Astrocyte of the cerebellum (primary cell): Measurements from ENCODE around the gene LEFTY1.

ENCODE experiments used
- DNase-seq: peaks from one replicate; pipeline ENCODE4 v3.0.0-alpha.2; 2011; ENCODE audit warnings: low read depth
- H3K4me3 ChIP-seq: 2 replicates; pipeline ENCODE4 v1.5.1; 2011; ENCODE audit warnings: mild to moderate bottlenecking, low read depth, low read length, moderate library complexity
- in situ Hi-C: cut with HindIII; loops from 2 replicates; pipeline ENCODE4 v1.10.0; 2017; ENCODE audit warnings: low sequenced_read_pairs
- TF ChIP-seq, protein P1 (sequence below): IDR thresholded peaks from 2 replicates; pipeline ENCODE4 v1.5.1; 2012; ENCODE audit warnings: low read length, low read depth, moderate library complexity, mild to moderate bottlenecking; ENCODE audit errors: missing control alignments

LEFTY1 gene

DNA sequence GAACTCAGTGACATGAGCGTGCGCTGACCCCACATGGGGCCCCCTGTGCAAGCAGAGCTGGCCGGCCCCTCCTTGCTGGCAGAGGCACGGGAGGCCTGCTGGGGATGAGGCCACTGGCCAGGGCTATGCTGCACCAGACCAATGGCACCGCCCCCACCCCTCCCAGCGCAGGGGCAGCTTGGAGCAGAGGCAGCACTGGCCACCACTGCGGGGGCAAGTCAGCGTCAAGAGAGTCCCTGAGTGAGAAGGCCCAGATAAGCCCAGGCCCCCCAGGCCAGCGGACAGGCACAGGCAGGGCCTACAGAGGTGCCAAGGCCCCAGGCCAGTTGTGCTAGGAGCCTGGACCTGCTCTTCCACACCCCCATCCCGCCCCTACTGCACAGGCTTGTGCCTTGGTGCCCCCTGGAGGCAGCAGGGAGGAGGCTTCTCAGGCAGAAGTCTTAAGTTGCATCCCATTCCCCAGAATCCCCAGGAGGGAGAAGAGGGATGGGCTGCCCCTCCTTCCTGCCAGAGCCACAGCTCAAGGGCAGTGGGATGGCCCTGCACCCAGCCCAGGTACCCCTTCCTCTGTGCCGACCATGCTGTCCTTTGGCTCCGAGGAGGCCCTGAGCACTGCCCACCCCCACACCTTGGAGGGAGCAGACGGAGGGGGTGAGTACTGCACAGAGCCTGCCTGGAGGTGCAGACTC is 43.2 kb downstream of the LEFTY1 start:
- in situ Hi-C loops: no loop called here
- TF ChIP-seq, protein P1, sequence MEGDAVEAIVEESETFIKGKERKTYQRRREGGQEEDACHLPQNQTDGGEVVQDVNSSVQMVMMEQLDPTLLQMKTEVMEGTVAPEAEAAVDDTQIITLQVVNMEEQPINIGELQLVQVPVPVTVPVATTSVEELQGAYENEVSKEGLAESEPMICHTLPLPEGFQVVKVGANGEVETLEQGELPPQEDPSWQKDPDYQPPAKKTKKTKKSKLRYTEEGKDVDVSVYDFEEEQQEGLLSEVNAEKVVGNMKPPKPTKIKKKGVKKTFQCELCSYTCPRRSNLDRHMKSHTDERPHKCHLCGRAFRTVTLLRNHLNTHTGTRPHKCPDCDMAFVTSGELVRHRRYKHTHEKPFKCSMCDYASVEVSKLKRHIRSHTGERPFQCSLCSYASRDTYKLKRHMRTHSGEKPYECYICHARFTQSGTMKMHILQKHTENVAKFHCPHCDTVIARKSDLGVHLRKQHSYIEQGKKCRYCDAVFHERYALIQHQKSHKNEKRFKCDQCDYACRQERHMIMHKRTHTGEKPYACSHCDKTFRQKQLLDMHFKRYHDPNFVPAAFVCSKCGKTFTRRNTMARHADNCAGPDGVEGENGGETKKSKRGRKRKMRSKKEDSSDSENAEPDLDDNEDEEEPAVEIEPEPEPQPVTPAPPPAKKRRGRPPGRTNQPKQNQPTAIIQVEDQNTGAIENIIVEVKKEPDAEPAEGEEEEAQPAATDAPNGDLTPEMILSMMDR: peak; percentile 86
- DNase-seq: peak; percentile 66
- no peak overlapping the region for H3K4me3 ChIP-seq

DNA sequence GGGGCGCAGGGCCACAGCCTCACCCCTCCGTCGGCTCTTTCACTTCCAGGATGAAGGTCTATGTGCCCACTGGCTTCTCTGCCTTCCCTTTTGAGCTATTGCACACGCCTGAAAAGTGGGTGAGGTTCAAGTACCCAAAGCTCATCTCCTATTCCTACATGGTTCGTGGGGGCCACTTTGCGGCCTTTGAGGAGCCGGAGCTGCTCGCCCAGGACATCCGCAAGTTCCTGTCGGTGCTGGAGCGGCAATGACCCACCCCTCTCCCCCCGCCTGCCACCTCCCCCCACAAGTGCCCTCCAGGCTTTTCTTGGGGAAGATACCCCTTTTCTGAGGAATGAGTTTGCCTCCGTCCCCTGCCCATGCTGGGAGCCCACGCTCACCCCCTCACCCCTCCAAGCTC is 43.8 kb downstream of the LEFTY1 start:
- TF ChIP-seq, protein P1: no peak
- DNase-seq: no peak
- in situ Hi-C loops: no loop called here
- H3K4me3 ChIP-seq: no peak overlapping the region

DNA sequence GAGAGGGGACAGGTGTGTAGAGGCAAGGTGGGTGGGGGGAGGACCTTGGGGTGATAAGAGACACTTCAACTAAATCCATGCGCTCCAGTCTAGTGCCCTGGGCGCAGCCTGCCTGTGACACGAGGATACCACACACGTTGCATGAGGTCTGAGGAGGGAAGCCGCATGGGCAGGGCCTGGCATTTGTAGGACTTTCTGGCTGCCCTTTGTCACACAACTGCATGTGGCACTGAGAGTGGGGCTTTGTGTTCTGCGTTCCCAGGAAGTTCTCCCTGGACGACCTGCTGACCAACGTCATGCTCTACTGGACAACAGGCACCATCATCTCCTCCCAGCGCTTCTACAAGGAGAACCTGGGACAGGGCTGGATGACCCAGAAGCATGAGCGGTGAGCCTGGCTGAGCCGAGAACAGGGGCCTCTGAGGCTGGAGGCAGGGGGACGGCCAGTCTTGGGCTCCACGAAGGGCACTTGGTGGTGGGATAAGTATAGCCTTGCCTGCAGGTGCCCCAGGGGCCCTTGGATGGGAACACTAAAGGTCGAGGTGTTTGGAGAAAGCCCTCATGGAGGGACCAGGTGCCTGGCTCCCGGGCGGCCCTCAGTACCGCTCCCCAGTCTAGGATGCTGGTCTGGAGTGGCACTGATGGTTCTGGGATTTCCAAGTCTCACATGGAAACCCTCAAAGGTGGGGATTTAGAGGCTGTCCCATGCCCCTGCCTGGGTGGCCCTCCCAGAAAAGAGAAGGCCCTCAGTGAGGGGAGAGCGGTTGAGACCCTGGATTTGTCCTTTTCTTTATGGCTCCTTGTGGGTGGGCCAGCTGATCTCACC is 44.5 kb downstream of the LEFTY1 start:
- H3K4me3 ChIP-seq: no peak overlapping the region
- in situ Hi-C loops: no loop called here
- TF ChIP-seq, protein P1: no peak
- DNase-seq: no peak

DNA sequence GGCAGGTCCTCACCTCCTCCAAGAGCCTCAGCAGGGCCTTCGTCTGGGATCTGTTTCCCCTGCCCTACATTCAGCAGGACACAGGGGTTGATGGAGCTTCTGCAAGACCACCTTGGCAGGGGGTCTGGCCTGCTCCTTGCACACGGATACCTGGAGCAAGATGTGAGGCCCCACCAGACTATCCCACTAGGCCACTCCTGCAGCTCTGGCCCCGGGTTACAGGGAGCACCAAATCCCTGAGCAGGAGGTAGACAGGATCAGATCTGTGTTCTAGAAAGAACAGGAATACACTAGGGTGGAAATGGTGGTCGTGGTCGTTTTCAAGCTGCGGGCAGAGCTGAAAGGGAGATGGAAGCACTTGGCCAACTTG is 45.5 kb downstream of the LEFTY1 start:
- in situ Hi-C loops: no loop called here

DNA sequence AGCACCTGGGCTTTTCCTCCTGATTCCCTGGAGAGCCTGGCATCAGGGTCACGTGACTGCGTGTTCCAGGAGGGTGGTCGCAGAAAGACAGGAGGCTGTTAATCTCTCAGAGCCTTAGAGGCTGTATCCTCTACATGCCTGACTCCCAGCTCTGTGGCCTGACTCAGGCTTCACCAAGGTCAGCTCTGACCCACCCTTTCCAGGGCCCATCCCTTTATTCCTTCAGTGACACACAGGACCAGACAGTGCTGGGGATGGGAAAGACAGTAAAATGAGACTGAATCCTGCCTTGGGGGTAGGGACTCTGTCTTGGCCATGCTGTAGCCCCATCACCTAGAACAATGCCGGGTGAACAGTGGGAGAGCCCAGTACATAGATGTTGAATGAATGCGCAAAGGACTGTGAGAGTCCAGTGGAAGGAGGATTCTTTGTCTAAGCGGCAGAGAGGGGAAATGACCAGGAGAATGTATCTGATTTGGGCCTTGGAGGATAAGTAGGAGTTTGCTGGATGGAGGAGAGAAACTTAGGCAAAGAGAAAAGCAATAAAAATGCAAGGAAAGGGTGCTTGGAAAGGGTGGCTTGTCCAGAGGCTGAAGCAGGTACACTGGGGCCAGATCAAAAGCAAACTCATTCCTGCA is 46.0 kb downstream of the LEFTY1 start:
- in situ Hi-C loops: no loop called here
- TF ChIP-seq, protein P1: no peak
- no peak overlapping the region for H3K4me3 ChIP-seq
- DNase-seq: no peak

More for the DNA sequence above, 45.5 kb downstream of the LEFTY1 start:
- no peak for DNase-seq
- TF ChIP-seq, protein P1: no peak
- H3K4me3 ChIP-seq: no peak overlapping the region

DNA sequence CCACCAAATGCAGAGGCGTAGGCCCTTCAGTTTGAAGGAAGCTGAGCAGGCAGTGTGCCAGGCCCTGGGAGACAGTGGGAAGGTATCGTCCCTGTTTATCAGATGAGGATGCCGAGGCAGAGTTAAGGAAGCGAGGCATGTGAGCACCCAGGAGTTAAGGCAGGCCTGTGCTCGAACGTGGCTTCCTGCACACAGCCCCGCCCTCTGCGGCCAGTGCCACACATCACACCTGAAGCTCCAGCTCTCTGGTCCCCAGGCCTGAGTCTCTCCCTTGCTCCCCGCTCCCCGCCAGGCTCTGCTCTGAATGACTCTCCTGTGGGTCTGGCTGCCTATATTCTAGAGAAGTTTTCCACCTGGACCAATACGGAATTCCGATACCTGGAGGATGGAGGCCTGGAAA is 46.9 kb downstream of the LEFTY1 start:
- in situ Hi-C loops: no loop called here
- no peak for DNase-seq
- no peak overlapping the region for H3K4me3 ChIP-seq
- TF ChIP-seq, protein P1: no peak
